Gastroesophageal sphincter (tissue), 3 donors: Measurements from ENCODE around the gene DLGAP4.

ENCODE experiments used
- CTCF ChIP-seq, 4 experiments: fragments of 200-600 bp in 2 of 4; fragments of 450-650 bp in 2 of 4; sonication (generic) in 1 of 4; IDR thresholded peaks; one replicate each; pipeline ENCODE4 v1.5.1; 2017 to 2019; ENCODE audit warnings: antibody characterized with exemption in 4 of 4, mild to moderate bottlenecking in 2 of 4, moderate library complexity in 2 of 4
- POLR2A ChIP-seq, 2 donors: fragments of 450-650 bp; IDR thresholded peaks; one replicate each; pipeline ENCODE4 v1.6.1; 2017; ENCODE audit warnings: antibody characterized with exemption in 2 of 2, mild to moderate bottlenecking in 2 of 2, moderate library complexity in 1 of 2

- TF ChIP-seq POLR2A (IDR thresholded peaks at IDR 0.05) (no peak), CTCF (IDR thresholded peaks at IDR 0.05) (no peak)
Measured at GRCh38 chr20:36540551-36541211, 234.5 kb downstream of the DLGAP4 start.
